GM12864 (cell line): ENCODE measurements around the gene KRTAP1-5.
"Not testable (repeated sequence)": the region's sequence is repeated elsewhere in the genome, so short reads cannot be mapped to it uniquely, and the experiment has no call there.

Source experiments
- DNase-seq: peaks from one replicate; pipeline ENCODE4 v3.0.0-alpha.2; 2011; ENCODE audit warnings: low read depth
- H3K4me3 ChIP-seq: 2 replicates; pipeline ENCODE4 v1.5.1; 2011; ENCODE audit warnings: mild to moderate bottlenecking, low read depth, low read length, control low read depth
- CTCF ChIP-seq: IDR thresholded peaks from 2 replicates; pipeline ENCODE4 v1.5.1; 2011; ENCODE audit warnings: low read depth, mild to moderate bottlenecking, moderate library complexity, low read length, control low read depth, inconsistent platforms; ENCODE audit errors: missing control alignments

The KRTAP1-5 gene

GRCh38 chr17:41058741-41059140, 31.7 kb upstream of the KRTAP1-5 start:
- TF ChIP-seq CTCF, result no peak
- H3K4me3 ChIP-seq, result no peak overlapping the region
- DNase-seq, result no peak

DNA sequence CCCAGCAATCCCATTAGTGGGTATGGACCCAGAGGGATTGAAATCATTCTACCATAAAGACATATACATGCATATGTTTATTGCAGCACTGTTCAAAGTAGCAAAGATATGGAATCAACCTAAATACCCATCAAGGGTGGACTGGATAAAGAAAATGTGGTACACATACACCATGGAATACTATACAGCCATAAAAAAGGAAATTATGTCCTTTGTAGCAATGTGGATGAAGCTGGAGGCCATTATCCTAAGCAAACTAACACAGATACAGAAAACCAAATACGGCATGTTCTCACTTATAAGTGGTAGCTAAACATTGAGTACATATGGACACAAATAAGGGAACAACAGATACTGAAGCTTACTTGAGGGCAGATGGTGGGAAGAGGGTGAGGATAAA, 30.5 kb upstream of the KRTAP1-5 start:
- H3K4me3 ChIP-seq, result no peak overlapping the region
- no peak for DNase-seq
- no peak for TF ChIP-seq CTCF

GRCh38 chr17:41055130-41055529, 28.1 kb upstream of the KRTAP1-5 start, which contains the start of gene KRTAP2-2:
Gene KRTAP2-2, minus strand, starts transcription at chr17:41055230. Its CDS starts 19 bp downstream, at chr17:41055211.
- H3K4me3 ChIP-seq, DNase-seq: not testable (repeated sequence)

- DNase-seq, H3K4me3 ChIP-seq: not testable (repeated sequence)
Observed at GRCh38 chr17:41054556-41054955, 27.5 kb upstream of the KRTAP1-5 start.

DNA sequence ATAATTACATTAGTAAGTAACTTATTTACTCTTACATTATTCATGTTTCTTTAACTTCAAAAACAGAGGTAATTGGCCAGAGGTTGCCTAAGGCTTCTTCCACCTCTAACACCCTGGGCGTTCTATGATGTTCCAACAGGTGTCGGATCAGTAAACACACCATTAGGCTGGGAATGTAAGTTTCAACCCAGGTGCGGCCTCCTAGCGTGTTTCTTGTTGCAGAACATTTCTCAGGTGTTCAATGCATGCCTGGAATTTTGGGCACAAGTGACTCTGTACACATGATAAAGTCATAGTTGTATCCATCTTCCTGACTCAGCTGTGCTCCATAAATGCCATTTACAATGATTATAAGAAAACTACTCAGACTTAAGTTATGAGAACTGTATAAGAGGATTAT, 27.0 kb upstream of the KRTAP1-5 start:
- no peak overlapping the region for H3K4me3 ChIP-seq
- no peak for TF ChIP-seq CTCF
- DNase-seq, result no peak

DNA sequence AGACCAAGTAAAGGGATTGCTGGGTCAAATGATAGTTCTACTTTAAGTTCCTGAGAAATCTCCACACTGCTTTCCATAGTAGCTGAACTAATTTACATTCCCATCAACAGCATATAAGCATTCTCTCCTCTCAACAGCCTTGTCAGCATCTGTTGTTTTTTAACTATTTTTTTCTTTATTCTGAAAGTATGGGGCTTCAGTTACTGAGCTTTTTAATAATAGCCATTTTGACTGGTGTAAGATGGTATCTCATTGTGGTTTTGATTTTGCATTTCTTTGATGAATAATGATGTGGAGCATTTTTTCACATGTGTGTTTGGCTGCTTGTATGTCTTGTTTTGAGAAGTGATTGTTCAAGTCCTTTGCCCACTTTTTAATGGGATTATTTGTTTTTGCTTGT, 25.6 kb upstream of the KRTAP1-5 start:
- TF ChIP-seq CTCF, result no peak
- no peak for DNase-seq

DNA sequence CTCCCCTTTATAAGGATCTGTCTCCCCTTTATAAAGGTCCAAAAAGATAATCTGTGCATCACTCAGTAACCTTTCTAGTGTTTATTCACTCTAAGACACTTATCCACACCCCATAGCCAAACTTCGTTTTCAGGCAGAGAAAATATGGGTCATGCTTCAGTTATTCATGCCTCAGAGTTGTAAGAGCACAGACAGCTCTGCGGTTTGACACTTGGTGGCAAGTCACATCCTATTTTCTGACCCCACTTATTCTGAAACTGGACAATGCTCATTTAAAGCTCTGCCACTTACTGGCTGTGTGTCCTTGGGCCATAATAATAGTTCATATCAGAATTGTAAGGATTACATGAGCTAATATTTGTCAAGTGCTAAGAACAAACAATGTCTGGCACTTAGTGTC, 22.1 kb upstream of the KRTAP1-5 start:
- TF ChIP-seq CTCF, result no peak
- DNase-seq, result no peak
- no peak overlapping the region for H3K4me3 ChIP-seq

More for the DNA sequence above, 25.6 kb upstream of the KRTAP1-5 start:
- no peak overlapping the region for H3K4me3 ChIP-seq

DNA sequence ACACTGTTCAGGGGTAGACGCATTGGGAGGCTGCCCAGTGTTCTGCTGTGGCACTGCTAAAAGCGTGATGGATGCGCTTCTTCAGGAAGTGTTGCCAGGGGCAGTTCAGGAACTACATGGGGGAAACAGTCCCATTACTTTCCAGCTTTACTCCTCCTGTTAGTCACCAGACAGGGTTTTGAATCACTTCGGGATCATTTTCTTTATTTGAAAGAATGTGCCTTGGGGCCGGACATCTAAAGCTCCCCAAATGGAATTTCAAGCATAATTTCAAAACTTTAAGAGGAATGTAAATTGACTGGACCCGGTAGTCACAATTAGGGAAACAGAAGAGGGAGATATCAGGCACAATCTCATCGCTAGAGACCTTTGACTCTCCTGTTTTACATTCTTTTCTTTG, 21.4 kb upstream of the KRTAP1-5 start:
- DNase-seq, result no peak
- TF ChIP-seq CTCF, result no peak
- H3K4me3 ChIP-seq, result no peak overlapping the region

GRCh38 chr17:41046735-41047465, 19.9 kb upstream of the KRTAP1-5 start, which contains the start of gene KRTAP2-1:
Gene KRTAP2-1, minus strand, starts transcription at chr17:41047316. Its CDS starts 49 bp downstream, at chr17:41047267.
- not testable (repeated sequence) for DNase-seq, H3K4me3 ChIP-seq
